Gastrocnemius medialis (tissue), 4 donors: ENCODE data around the gene CD48. TPM values are rescaled to one million over a fixed set of nuclear protein-coding genes. Genes with fewer than 3 reads are reported as not detected.

Source experiments
- ATAC-seq, 2 donors: fragments of 150-250 bp; one replicate each; pipeline ENCODE4 v1.9.1; 2016
- DNase-seq, 2 donors: peaks; one replicate each; pipeline ENCODE4 v3.0.0-alpha.2; 2019
- H3K27ac ChIP-seq, 4 donors: fragments of 200-600 bp; sonication (generic); 1 replicate in 1 of 4; 2 replicates in 3 of 4; pipeline ENCODE4 v1.5.1; 2016 to 2018; ENCODE audit warnings: mild to moderate bottlenecking in 2 of 4, moderate library complexity in 1 of 4
- H3K27me3 ChIP-seq, 3 donors: fragments of 200-600 bp; sonication (generic) in 2 of 3; 1 replicate in 1 of 3; 2 replicates in 2 of 3; pipeline versions ENCODE4 v1.5.1 to v1.6.0; 2016 to 2019; ENCODE audit warnings: mild to moderate bottlenecking in 1 of 3, moderate library complexity in 1 of 3
- H3K36me3 ChIP-seq, 2 donors: fragments of 200-600 bp; sonication (generic) in 1 of 2; one replicate each; pipeline ENCODE4 v1.5.1; 2017 to 2018
- H3K4me1 ChIP-seq, 2 donors: fragments of 200-600 bp; sonication (generic) in 1 of 2; one replicate each; pipeline ENCODE4 v1.5.1; 2016 to 2017; ENCODE audit warnings: mild to moderate bottlenecking in 2 of 2
- H3K4me3 ChIP-seq, 4 donors: fragments of 200-600 bp; sonication (generic) in 3 of 4; 1 replicate in 1 of 4; 2 replicates in 3 of 4; pipeline ENCODE4 v1.5.1; 2016 to 2019; ENCODE audit warnings: mild to moderate bottlenecking in 2 of 4
- H3K9me3 ChIP-seq, 3 donors: fragments of 200-600 bp; sonication (generic) in 2 of 3; 1 replicate in 1 of 3; 2 replicates in 2 of 3; pipeline ENCODE4 v1.5.1; 2016 to 2019
- POLR2A ChIP-seq, 2 donors: fragments of 450-650 bp; IDR thresholded peaks; one replicate each; pipeline ENCODE4 v1.6.1; 2017; ENCODE audit warnings: antibody characterized with exemption in 2 of 2, mild to moderate bottlenecking in 2 of 2, moderate library complexity in 2 of 2
- in situ Hi-C, 4 donors: fragments of 200-750 bp; cut with MboI; loops; one replicate each; pipeline versions ENCODE4 v1.15.0 to v1.8.0; 2017; ENCODE audit warnings: low sequenced_read_pairs in 4 of 4
- intact Hi-C: fragments of 100-400 bp; cut with DNase I; formaldehyde crosslinking; loops from one replicate; pipeline ENCODE4 v1.15.1; 2023; ENCODE audit warnings: low total_unique reads
- total RNA-seq, 4 donors: library from RNA; depleted of rRNA; stranded (reverse); fragments of >200 nt; gene quantifications; one replicate each; pipeline versions ENCODE4 v1.1.0 to v1.2.3, GENCODE V29; 2016
- TF ChIP-seq, protein P1 (sequence below), 5 experiments: fragments of 450-650 bp in 3 of 5; fragments of 200-600 bp in 2 of 5; sonication (generic) in 2 of 5; IDR thresholded peaks in 4 of 5; conservative IDR thresholded peaks in 1 of 5; 1 replicate in 4 of 5; 2 replicates in 1 of 5; pipeline ENCODE4 v1.5.1; 2016 to 2019; ENCODE audit warnings: antibody characterized with exemption in 5 of 5, mild to moderate bottlenecking in 3 of 5, moderate library complexity in 3 of 5

Gene CD48
- total RNA-seq, 4 donors from 2014 or later: 0.62 to 1.3 TPM; not detected in 2

DNA sequence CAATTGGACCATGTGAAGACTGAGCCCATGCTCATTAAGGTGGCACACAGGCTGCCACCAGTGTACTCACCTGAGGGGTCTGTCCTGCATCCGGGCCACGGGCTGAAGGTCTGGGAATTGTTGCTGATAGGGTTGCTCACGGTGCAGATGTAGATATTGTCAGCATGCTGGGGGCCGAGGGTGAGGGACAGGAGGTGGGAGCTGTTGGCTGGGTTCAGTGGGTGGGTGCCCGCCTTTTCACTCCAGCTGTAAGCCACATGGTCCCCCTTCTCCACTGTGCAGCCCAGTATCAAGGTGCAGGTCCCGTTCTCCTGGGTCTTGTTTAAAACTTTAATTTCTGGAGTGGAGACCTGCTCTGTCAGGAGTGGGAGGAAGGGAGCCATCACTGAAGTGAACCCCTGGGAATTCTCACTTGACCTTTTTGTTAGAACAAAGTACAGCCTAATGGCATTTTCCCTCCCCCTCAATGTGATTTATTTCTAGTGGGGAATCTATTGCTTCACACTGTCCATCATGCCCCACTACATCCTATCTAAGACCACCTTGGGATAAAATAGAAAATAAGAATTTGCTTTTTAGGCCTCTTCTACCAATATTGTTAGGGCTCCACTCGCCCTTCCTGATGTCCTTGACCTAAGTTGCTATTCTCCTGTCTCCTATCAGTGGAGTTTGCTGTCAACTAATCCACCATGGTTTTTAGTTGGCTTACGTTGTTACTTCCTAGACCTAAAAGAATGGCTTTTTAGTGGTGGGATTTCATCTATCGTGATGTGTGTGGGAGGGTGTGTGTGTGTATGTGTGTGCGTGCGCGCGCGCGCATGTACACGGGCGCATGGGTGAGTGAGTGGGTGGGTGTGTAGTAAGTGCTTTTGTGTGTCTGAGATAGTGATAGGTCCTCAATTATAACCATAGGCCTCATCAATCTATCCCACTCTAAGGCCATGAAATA is 76.8 kb downstream of the CD48 start:
- Histone ChIP-seq H3K4me1 (no peaks in the 10 kb centered on the region), H3K9me3 (no peaks in the 10 kb centered on the region), H3K27ac (no peak overlapping the region), H3K36me3 (no peaks in the 10 kb centered on the region), H3K27me3 (no peaks in the 10 kb centered on the region), H3K4me3 (no peak overlapping the region)
- intact Hi-C loops: no loop called here
- TF ChIP-seq, protein P1, sequence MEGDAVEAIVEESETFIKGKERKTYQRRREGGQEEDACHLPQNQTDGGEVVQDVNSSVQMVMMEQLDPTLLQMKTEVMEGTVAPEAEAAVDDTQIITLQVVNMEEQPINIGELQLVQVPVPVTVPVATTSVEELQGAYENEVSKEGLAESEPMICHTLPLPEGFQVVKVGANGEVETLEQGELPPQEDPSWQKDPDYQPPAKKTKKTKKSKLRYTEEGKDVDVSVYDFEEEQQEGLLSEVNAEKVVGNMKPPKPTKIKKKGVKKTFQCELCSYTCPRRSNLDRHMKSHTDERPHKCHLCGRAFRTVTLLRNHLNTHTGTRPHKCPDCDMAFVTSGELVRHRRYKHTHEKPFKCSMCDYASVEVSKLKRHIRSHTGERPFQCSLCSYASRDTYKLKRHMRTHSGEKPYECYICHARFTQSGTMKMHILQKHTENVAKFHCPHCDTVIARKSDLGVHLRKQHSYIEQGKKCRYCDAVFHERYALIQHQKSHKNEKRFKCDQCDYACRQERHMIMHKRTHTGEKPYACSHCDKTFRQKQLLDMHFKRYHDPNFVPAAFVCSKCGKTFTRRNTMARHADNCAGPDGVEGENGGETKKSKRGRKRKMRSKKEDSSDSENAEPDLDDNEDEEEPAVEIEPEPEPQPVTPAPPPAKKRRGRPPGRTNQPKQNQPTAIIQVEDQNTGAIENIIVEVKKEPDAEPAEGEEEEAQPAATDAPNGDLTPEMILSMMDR (IDR thresholded peaks at IDR 0.05 in 4 of 5, conservative IDR thresholded peaks at IDR 0.05 in 1 of 5): no peak
- TF ChIP-seq POLR2A (IDR thresholded peaks at IDR 0.05): no peak
- DNase-seq (no peak), ATAC-seq (no peak)
- in situ Hi-C loops: no loop called here

DNA sequence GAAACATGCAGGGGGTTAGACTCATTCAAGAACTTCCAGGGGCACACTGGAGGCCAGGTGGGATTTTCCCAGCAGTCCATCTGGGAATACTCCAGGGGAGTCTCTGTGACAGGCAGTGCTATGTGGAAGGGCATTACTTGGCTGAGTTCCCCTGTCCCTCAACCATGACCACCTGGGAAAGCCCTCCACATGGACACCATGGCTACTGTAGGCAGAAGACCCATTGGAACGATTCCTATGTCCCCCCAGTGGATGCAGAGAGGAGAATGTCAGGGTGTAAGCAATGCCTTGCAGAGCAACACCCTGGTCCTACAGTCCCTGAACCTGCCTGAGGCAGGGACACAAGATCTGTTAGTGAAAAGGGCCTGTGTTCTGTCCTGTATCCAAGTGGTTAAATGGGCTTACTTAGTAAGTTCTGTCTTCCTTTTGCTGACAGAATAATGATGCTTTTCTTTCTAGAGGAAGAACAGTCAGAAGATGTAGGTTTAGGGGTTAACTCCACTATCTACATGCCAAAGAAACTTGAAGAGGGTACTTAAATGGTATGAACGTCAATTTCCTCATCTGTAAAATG is 78.2 kb downstream of the CD48 start:
- Histone ChIP-seq H3K36me3 (no peaks in the 10 kb centered on the region), H3K4me1 (no peaks in the 10 kb centered on the region), H3K27me3 (no peaks in the 10 kb centered on the region), H3K27ac (no peak overlapping the region), H3K4me3 (no peak overlapping the region), H3K9me3 (no peaks in the 10 kb centered on the region)
- in situ Hi-C loops: no loop called here
- ATAC-seq (no peak), DNase-seq (no peak)
- intact Hi-C loops: no loop called here
- TF ChIP-seq, protein P1 (IDR thresholded peaks at IDR 0.05 in 4 of 5, conservative IDR thresholded peaks at IDR 0.05 in 1 of 5): no peak
- TF ChIP-seq POLR2A (IDR thresholded peaks at IDR 0.05): no peak

- Histone ChIP-seq H3K27ac (no peak overlapping the region), H3K4me3 (no peak overlapping the region), H3K27me3 (no peaks in the 10 kb centered on the region), H3K4me1 (no peaks in the 10 kb centered on the region), H3K36me3 (no peaks in the 10 kb centered on the region), H3K9me3 (no peaks in the 10 kb centered on the region)
- no peak for DNase-seq
- in situ Hi-C loops (no loop called here), intact Hi-C loops (no loop called here)
- TF ChIP-seq, protein P1 (IDR thresholded peaks at IDR 0.05 in 4 of 5, conservative IDR thresholded peaks at IDR 0.05 in 1 of 5): no peak
- no peak for TF ChIP-seq POLR2A (IDR thresholded peaks at IDR 0.05)
- ATAC-seq: no peak
Measured at GRCh38 chr1:160631983-160632625, 79.5 kb downstream of the CD48 start.

- H3K27me3 ChIP-seq: no peaks in the 10 kb centered on the region
- ATAC-seq (no peak), DNase-seq (no peak)
- TF ChIP-seq, protein P1 (IDR thresholded peaks at IDR 0.05 in 4 of 5, conservative IDR thresholded peaks at IDR 0.05 in 1 of 5): no peak
- no peak for TF ChIP-seq POLR2A (IDR thresholded peaks at IDR 0.05)
- no peak overlapping the region for H3K4me3 ChIP-seq
- no peaks in the 10 kb centered on the region for H3K4me1 ChIP-seq
- intact Hi-C loops (no loop called here), in situ Hi-C loops (no loop called here)
- no peak overlapping the region for H3K27ac ChIP-seq
- no peaks in the 10 kb centered on the region for H3K36me3 ChIP-seq
- H3K9me3 ChIP-seq: no peaks in the 10 kb centered on the region
Measured at GRCh38 chr1:160630523-160631451, 80.8 kb downstream of the CD48 start.
